ENCODE results near the gene CCR7.

Gene CCR7

DNA sequence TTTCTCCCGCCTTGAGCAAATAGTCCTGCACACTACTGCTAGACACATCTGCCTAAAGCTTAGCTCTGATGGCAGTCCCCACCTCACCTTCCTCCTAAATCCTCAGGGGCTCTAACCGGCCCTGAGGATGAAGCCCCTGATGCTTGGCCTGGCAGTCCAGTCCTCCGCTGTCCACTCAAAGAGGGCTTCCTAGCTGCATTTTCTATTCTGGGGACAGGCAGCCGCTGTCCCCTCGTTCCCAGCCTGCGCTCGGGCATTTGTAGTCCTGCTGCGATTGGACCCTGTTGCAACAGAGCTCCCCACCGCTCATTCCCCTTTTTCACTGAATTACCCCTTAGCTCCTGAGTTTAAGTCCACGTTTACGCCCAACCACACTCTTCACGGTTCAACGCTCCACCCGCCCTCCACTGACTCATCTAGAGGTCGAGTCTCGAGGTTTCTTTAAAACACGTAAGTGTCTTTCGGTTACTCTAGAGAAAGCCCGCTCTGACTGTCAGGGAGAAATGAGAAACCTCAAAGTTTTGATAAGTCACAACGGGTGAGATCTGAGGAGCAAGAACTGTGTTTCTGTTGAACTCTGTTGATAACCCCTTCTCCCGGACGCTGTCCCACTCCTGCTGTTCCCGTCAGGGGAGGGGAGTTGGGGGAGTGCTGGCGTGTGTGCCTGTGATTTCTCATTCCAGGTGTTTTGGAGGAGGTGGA, 4.5 kb downstream of the CCR7 start:
- peak; percentile 79 to 80 for DNase-seq

DNA sequence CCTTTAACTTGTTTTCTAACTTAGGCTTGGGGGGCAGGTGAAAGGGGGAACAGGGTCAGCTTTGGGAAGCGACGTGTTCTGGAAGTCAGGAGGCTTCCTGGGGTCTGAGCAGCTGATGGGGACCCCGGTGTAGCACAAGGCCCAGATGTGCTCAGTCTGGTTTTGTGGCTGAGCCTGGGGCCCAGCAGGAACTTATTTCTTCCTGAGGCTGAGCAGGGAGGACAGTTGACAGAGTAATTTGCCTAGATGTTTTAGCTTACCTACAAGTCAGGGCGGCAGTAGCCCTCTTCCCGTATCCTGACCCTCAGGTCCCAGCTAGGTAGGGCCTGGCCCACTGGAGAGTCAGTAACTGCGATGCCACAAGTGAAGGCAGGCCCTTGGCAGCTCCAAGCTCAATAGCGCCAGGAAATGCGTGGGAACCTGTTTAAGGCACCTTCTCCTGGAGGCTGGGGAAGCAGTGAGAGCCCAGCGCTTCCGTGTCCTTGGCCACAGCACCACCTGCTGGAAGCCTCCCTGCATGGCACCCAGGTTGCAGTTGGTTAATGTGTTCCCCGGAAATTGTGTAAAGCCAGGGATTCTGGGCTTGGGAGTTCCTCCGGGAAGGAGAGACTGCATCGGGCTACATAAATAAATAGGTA, 5.2 kb downstream of the CCR7 start:
- DNase-seq = peak; percentile 76 to 87

DNA sequence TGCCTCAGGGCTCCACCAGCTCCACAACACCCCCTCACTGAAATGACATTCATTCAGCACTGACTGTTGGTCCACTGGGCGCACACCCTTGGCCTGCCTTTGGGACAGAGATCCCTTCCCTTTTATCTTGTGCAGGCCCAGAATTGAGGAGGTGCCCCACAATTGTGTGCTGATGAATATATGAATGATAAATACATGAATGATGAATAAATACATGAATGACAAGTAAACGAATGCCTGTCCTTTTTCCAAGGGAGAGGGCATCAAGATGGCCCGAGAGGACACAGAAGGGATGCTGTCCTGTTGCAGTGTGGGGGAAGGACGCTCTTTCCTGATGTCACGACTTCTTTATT, 5.7 kb downstream of the CCR7 start:
- DNase-seq = no peak

DNA sequence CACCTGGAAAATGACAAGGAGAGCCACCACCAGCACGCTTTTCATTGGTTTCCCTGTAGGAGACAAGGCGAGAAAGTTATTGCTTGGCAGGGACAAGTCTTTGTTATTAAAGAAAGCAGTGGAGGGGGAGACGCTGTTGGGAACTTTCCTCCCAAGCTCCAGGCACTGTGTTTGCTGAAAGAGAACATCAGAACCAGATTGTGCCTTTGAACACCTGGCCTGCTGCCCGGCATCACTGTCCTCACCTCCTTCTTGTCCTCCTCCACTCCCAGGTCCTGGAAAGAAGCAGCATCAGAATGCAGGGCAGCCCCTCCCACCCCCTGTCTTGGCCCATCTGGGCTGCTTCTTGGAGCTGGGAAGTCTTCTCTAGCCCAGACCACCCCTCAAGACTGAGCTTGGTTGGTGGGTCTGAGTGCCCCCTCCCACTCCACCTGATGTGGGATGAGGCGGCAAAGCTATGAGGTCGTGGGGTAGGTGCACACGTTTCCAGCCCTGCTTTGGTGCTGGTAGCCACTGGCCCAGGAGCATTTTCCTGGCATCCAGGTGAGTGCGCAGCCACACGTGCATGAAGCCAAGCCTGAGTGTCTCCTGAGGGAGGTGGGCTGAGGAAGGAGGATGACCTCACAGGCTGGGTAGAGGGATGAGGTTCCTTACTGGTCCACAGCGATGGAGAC, 6.2 kb downstream of the CCR7 start:
- DNase-seq = no peak

DNA sequence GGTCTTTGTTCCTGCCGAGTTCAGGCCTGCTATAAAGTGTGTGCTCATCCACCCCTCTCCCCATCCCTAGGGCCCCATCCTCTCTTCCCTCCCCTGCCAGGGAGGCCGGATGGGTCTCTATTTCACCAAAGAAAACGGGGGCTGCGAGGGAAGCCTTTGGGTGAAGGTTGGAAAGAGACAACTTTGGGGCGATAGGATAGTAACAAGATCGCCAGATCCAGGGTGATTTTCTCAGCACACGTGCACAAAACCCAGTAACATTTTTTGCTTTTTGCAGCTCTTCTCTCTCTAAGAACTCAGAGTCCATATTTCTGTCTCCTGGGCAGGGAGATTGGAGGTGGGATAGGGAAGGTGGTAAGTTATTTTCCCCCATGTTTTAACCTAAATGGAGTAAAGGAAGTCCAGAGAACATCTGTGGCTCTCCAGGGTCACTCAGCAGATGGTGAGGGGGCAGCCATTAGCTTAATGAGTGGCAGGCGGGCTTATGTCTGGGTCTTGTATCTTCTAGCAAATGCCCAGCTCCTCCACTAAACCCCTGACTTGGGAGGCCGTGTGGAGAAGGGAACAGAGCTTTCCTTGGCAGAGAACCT, 6.9 kb downstream of the CCR7 start:
- DNase-seq = no peak

DNA sequence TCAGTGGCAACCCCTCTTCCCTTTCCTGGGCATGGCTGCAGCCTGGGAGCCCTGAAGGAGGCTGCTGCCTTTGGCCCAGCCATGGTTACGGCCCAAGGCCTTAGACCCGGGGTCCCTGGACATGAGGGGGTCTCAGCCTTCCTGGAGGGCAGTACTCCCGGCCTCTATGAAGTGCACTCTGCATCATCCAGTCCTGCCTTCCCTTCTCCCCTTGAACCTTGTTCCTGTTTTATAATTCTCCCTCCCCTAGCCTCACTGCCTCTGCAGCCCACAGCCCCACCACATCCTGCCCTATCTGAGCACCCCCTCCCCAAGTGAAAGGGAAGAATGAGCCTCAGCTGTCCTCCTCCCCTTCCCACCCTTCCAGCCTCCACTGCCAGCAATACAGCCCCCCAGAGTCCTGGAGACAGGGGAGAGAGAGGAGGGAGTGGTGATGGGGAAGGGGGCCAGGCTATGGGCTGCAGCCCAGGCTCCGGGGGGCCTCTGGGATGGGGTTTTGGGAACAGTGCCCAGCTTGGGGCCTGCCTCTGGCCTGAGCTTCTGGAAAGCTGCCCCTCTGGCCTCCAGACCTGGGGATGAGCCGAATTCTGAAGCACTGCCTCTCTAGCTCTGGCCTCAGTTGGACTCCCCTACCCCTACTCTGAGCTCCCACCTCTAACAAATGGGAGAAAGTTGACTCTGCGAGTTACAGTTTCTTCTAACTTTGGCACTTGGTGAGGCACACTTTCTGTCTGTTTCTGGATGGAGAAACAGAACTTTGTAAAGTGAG, 7.6 kb downstream of the CCR7 start:
- DNase-seq = no peak

DNA sequence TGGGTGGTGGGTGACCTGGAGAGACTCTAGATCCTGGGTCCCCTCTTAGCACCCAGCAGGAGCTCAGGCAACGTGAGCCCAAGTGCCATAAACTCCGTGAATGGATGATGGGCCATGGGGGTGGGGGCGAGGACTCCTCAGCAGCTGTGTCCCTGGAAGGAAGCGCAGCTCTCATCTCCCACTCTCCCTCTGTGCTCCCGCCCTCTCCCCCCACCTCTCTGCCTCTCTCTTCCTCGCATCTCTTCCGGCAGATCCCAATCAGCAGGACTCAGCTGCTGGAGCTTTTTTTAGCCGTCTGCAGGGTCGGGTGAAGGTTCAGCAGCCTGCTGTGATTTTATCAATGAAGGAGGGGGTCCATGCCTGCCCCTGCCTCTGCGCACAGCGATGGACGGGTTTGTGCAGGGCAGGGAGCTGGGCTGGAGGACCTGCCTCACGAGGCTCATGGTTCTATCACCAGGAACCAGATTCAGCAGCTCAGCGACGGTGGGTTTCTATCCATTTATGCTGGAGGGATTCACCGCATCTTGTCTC, 8.3 kb downstream of the CCR7 start:
- no peak for DNase-seq

DNA sequence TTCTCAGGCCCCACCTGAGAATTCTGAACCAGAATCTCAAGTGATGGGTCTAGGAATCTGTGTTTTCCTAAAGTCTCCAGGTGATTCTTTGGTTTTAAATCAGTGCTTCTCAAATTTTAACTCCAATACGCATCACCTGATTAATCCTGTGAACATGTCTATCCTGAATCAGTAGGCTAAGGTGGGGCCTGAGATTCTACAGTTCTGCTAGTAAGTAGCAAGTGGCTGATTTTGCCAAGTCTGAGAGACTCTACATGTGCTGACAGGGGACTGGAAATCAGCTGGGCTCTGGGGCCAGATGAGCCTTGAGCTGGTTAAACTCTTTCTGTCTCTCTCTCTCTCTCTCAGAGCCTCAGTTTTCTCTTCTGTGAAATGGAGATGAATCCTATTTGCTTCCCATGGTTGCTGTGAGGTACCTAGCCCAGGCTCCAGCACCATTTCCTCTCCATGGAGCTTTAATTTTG, 9.0 kb downstream of the CCR7 start:
- no peak for DNase-seq

DNA sequence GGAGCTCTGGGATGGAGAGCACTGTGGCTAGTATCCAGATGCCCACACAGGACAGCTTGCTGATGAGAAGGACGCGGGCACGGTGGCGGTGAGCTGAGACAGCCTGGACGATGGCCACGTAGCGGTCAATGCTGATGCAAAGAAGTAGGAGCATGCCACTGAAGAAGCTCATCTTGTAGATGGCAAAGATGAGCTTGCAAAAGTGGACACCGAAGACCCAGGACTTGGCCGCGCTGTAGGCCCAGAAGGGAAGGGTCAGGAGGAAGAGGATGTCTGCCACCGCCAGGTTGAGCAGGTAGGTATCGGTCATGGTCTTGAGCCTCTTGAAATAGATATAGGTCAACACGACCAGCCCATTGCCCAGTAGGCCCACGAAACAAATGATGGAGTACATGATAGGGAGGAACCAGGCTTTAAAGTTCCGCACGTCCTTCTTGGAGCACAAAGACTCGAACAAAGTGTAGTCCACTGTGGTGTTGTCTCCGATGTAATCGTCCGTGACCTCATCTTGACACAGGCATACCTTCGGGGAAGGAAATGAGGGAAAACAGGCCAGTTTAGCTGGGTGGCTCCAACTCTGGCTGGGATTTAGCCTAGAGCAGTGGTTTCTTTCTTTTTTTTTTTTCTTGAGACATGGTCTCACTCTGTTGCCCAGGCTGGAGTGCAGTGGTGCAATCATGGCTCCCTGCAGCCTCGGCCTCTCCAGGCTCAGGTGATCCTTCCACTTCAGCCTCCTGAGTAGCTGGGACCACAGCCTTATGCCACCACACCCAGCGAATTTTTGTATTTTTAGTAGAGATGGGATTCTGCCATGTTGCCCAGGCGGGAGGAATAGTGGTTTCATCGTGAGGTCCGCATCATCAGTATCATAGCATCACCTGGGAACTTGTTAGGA, 9.7 kb downstream of the CCR7 start:
- no peak for DNase-seq

DNA sequence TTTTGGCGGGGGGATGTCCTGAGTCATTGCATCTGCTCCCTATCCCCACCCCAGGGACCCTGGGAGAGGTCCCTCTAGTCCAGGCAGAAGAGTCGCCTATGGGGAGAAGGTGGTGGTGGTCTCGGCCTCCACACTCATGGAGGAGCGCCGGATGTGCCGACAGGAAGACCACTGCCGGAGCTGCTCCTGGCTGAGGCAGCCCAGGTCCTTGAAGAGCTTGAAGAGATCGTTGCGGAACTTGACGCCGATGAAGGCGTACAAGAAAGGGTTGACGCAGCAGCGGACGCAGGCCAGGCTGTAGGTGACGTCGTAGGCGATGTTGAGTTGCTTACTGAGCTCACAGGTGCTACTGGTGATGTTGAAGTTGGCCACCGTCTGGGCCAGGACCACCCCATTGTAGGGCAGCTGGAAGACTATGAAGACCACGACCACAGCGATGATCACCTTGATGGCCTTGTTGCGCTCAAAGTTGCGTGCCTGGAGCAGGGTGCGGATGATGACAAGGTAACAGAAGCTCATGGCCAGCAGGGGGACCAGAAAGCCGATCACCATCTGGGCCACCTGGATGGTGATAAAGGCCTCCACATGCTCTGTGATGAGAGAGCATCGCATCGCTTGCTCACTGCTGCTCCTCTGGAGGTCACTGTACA, 10.5 kb downstream of the CCR7 start:
- DNase-seq = no peak

DNA sequence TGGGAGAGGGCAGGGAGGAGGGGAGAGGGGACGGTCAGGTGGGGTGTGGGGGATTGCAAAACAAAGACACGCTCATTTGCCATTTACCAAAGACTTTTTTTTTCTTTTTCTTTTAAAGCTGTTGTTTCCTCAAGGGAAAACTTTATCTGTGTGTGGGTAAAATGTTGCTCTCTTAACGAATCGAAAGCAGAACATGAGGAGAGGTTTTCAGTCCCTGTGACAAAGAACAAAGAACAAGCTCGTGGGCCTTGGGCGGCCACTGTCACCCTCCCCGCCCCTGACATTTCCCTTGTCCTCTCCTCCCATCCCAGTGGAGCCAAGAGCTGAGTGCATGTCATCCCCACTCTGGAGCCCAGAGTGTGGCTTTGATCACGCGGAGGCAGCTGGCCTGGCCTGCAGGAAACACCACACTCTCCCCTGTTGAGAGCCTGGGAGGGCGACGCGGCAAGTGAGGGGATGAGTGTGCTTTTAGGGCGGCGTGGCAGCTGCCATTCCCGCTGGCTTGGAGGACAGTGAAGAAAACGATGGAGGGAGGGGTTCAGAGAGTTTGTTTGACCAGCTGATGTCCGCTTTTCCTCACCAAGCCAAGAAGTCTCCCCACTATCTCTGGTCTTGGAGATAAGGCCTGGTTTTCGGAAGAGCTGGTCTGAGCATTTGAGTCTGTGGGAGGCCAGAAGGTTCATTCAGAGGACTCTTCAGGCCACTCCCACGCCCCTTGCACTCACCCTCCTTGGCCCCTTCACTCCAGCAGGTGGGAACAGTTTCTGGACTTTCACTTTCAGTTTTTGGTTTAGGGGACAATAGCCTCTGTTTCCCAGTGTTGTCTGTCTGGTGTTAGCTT, 11.4 kb downstream of the CCR7 start:
- DNase-seq = no peak

DNA sequence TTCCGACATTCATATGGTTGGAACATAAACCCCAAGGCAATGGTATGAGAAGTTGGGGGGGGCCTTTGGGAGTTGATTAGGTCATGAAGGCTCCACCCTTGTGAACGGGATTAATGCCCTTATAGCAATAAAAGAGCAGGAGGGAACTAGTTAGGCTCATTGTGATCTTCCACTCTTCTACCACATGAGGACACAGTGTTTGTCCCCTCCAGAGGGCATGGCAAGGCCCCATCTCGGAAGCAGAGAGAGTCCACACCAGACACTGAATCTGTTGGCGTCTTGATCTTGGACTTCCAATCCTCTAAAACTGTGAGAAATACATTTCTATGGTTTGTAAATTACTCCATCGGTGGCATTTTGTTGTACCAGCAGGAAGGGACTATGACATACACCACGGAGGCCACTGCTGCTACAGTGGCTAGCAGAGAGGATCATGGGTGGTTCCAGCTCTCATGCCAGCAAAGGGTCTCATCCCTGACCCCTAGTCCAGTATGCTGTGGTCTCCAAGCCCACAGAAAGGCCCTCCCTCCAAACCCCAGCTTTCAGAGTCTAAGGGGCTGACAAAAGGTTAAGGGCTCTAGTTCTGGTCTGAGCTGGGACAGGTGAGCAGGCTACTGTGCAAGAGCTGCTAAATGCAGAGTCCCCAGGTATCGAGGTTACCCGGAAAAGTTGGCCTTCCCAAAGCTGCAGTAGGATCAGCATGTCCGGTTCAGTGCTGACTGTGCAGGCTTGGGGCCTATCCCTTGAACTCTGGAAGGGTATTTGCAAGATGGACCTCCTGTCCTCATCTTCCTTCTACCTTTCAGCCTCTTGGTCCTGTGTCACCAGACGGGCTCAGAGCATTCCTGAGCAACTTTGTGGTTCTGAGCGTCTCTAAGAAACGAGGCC, 12.2 kb downstream of the CCR7 start:
- DNase-seq = no peak

DNA sequence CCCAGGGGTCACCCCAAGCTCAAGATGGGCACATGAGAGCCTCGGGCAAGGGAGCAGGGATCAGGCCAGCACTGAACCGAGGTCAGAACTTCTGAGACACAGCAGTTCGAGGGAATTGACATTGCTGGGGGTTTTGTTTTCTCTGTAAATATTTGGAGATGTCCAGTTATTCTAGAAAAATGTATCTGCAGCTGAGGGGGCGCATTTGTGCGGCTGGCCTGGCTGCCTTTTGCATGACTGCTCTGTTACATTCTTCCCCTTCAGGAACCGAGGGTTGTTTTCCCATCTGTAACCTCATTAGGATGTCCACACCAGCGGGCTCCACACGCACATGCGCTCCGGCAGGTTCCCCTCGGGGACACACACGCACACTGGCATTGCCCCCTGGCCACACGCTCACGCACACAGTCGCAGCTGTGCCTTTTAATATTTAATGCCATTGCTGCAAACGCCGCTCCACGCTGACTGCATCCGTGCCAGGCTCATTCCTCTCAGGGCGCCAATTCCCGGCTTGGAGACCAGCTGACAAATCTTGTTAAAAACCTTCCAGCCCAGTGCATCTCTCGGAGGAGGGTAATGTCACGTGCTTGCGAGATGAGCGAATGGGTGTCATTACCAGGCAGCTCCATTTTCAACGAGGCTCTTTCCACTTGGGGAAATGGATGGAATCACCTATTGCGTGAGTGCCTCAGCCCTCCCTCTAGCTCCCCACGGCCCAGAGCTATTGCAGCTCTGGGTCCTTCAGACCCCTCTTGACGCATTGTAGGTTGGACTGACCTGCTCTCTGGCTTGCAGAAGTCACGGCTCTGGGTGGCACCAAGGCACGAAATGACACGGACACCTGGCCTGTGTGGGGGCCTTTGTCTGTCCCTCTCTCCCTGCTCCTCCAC, 13.1 kb downstream of the CCR7 start:
- DNase-seq = no peak

DNA sequence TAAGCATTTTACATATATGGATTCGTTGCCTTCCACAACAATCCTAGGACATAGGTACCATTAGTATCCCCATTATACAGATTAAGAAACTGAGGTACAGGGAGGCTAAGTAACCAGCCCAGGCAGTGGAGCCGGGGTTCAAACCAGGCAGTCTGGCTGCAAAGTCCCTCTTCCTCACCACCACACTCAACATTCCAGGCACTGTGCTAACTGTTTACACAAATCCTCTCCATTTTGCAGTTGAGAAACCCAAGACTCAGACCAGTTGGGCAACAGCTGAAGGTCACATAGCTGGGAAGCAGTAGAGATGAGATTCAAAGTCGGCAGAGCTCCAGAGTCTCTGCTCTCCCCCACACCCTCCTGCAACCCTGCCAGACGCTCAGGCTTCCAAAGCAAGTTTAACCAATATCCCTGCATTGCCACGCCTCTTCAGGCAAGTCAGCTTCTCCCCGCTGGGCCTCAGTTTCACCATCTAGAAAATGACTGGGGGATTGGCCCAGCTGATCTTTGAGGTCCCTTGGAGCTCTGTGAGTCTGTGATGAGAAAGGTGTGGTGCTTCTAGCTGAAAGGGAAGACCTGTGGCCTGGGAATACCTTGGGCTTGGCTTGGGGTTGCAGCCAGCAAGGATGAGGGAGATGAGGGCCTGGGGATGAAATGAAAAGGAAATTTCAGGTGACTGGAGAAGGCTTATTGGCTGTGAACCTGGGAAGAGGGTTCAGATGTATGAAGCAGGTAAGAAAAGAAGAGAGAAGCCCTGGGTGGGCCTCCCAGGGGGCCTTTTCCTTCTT, 14.0 kb downstream of the CCR7 start:
- peak in 1 of 2 donors; percentile 0 for DNase-seq

DNA sequence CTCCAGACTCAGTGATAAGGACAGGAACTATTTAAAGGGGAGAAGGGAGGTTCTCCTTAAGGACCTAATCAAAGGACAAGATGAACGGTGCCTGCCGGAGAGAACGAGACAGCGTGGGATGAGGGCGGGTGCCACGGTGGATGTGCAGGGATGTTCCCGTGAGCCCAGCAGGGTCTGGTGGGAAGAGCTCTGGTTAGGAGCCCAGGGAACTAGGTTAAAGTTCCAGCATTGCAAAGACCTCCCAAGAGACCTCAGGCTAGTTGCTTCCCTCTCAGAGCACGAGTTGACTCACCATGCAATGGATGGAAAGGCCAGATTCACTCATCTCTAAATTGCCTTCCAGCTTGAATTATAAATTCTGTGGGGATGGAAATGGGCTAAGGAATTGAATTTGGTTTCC, 14.7 kb downstream of the CCR7 start:
- peak in 1 of 2 donors; percentile 1 for DNase-seq

DNA sequence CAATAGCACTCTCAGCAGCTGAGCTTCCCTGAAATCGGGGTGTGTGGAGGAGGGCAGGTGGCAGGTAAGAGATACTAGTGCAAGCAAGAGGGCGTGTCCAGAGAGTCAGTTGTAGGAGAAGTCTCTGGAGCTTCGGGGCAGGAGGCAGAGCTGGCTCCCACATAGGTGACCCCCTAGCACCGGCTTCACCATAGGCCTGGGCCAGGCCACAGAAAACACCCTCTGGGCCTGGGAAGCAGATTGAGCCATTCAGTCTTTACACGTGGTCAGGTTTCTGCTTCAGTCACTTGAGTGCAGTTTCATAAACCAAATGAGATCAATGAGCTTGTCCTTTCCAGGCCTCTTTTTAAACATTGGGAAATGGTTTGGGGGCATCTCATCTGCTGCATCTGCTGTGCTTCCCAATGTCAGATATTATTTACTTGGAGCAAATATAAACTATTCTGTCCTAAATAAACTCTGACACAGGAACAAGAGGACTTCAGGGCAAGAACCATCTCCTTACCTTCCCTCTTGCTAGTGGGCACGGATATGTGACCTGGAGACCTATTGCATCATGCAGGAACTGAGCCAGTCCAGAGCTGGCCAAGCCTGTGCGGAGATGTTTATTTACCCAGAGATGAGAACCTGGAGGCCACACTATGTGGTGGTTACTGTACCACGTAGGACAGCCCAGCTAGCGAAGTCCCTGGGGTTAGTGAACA, 16.1 kb downstream of the CCR7 start:
- peak in 1 of 2 donors; percentile 2 for DNase-seq
